GM21529 (cell line): ENCODE measurements around the gene SLC4A3.

Experiments
- ATAC-seq: cut with Tn5 transposase; IDR thresholded peaks from one replicate; pipeline ENCODE4 v1.9.1; 2021; ENCODE audit not compliant: unreplicated experiment

SLC4A3 gene

DNA sequence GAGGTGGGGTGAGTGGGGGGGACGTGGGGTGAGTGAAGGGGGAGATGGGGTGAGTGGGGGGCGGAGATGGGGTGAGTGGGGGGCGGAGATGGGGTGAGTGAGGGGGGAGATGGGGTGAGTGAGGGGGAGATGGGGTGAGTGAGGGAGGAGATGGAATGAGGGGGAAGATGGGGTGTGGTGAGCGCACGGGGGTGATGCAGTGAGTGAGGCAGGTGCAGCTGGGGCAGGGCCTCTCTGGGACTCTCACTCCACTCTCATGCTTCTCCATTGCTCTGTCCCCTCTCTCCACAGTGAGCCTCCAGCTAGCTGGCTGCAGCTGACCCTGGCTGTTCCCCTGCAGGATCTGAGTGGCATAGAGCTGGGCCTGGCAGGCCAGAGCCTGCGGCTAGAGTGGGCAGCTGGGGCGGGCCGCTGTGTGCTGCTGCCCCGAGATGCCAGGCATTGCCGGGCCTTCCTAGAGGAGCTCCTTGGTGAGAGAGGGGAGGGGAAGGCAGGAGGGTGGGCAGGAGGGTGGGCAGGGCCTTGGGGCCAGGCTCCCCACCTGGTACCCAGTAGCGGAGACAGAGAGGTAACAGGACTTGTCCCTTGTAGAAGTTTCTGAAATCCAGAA is 13.9 kb upstream of the SLC4A3 start:
- no peak for ATAC-seq

DNA sequence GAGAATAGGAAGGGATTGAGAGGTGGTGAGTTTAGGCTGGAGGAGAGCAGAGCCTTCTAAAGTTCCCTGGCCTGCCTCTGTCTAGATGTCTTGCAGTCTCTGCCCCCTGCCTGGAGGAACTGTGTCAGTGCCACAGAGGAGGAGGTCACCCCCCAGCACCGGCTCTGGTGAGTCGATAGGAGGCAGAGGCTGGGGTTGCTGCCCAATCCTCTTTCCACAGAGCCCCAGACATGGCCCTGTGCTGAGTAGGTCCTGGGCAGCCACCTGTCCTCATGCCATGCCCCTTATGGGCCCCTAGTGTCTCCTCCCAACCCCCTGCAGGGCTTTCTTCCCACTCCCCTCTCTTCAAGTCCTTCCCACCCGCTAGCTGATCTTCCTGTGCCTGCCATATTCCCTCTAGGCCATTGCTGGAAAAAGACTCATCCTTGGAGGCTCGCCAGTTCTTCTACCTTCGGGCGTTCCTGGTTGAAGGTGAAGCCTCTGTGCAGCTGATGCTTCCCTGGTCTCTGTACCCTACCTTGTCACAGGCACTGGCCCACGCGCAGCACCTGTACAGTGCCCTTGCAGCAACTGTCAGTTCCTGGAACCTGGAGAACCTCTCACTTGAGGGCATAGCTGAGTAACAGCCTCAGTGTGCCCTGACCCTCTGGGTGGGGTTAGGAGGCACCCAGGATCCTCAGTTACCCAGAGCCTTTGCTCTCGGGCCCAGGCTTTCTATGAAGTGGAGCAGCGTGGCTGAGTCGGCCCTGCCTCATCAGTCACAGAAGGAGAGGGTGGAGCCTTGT is 13.2 kb upstream of the SLC4A3 start:
- ATAC-seq = no peak

DNA sequence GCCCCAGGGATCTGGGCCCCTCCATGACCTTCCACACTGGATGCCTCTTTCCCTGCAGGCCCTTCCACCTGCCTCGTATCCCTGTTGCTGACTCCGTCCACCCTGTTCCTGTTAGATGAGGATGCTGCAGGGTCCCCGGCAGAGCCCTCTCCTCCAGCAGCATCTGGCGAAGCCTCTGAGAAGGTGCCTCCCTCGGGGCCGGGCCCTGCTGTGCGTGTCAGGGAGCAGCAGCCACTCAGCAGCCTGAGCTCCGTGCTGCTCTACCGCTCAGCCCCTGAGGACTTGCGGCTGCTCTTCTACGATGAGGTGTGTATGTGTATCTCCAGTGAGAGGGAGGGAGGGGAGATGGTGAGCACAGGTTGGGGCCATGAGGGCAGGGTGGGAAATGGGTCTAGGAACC is 12.4 kb upstream of the SLC4A3 start:
- ATAC-seq = no peak

DNA sequence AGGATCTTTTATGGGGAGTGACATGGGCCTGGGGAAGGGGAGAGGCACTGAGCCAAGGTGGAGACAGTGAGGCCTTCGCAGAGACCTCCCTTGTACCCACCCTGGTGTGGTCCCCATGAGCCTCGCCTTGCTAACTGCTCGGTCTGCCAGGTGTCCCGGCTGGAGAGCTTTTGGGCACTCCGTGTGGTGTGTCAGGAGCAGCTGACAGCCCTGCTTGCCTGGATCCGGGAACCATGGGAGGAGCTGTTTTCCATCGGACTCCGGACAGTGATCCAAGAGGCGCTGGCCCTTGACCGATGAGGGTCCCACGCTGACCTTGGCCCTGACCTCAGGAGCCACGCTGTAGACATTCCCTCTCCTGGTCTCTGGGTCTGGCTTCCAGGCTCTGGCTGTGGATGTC is 11.5 kb upstream of the SLC4A3 start:
- ATAC-seq = no peak

DNA sequence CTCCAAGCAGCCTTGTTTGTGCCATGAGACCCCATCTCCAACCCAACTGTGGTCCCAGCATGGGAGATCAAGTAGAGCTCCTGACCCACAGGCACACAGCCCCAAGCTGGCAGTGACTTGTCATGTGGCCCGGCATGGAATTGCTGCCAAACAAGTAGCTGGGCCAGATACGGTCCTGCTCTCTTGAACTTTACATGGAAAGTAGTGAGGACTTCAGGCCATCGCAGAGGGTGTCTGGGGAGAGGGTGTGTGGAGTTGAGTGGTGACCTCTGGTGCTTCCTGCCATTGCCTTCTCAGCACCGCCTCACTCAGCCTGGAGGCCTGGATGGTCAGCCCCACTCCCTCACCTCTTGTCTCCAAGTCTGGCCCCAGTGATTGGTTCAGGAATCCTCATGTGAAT is 10.9 kb upstream of the SLC4A3 start:
- no peak for ATAC-seq

DNA sequence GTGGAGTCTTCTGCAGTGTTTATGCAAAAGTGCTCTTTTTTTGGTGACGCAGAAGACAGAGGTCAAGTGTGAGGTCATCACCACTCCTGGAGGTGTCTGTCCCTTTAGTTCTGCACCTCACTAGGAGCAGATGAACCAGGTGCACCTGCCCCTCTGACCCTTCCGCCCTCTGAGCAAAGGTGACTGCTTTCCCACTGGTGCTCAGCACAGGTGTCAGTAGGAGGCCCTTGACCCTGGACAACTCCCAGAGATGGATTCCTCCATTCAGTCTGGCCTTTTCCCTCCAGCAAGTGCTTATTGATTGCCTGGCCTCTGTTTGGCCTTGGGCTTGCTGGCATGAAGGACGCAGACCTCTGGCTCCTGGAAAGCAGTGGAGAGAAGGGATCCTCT is 8.7 kb upstream of the SLC4A3 start:
- no peak for ATAC-seq

DNA sequence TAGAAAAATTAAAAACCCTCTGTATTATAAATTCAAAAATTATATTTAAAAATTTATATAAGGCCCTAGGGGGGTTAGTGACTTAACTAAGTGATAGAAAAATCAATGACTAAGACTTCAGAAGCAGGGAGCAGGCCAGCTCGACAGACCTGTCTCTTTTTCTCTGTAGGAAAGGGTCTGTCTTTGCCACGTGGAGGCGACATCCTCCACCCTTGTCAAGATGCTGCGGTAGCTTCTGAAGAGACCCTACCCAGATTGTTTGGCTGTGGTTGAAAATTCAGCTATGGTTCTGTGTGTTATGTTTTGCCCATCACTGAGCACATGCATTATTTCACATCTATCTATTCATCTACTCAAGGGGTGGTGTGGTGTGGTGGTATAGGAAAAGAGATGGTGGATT is 8.2 kb upstream of the SLC4A3 start:
- no peak for ATAC-seq

DNA sequence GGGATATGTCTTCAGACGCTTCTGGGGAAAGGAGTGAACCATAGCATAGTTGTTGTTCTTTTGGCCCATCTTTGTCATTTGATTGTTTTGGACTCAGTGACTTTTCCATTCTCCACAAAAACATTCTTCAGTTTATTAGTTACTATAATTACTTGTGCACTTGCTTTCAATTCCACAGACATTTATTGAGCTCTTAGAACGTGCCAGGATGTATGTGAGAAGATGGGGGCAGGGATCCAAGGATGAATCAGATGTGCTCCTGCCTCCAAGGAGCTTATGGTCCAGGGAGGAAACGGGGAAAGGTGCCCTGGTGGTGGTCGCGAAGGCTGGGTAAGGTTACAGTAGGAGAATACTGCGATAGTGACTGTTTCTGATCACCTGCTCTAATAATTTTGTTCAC is 6.9 kb upstream of the SLC4A3 start:
- ATAC-seq = no peak

DNA sequence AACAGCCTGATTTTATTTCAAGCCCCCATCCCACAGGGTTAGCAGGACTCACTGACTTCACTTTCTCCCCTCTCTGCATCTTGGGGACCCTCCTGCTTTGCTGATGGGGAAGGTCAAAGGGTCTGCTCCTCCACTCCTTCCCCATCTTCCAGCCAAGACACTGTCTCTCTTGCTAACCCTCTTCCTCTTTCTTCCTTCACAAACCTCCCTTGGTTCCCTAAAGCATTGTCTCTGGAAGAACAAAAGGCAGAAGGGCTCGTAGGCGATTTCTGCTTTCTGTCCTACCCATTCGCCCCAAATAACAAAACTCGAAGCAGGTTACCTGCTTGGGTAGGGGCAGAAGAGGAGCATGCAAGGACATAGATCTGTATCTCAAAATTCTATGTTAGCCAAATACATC is 5.5 kb upstream of the SLC4A3 start:
- no peak for ATAC-seq

DNA sequence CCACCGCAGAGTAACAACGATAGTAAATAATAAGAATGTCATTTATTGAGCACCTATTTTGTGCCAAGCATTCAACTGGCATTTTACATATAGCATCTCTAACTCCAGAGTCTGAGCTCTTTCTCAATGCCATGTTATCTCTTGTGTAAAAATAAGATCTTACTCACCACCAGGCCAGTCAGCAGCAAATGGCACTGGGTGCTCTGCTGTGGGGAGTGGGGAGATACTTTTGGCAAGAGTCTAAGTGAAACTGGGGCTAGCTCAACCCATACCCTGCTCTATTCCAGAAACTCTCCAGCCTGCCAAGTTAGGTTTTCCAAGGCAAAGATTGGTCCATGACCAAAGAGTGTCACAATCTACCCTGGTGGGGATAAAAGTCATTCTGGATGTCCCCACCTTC is 5.0 kb upstream of the SLC4A3 start:
- ATAC-seq = no peak

DNA sequence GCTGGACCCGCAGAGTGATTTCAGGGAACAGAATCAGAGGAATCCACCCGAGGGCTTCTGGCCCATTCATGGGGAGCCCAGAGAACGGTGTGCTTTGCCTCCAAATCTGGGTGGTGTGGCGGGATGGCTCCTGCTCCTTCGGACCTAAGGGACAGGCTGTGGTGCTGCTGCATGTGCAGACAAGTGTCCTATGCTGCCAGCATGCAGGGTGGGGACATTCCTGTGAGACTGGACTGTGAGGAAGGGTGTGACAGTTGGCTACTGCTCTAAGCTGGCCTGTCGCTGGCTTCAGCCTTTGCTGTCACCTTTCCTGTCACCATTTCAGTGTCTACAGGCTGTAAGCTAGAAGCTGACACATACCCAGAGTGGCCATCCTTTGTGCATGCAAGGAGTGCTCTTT is 2.9 kb upstream of the SLC4A3 start:
- no peak for ATAC-seq

DNA sequence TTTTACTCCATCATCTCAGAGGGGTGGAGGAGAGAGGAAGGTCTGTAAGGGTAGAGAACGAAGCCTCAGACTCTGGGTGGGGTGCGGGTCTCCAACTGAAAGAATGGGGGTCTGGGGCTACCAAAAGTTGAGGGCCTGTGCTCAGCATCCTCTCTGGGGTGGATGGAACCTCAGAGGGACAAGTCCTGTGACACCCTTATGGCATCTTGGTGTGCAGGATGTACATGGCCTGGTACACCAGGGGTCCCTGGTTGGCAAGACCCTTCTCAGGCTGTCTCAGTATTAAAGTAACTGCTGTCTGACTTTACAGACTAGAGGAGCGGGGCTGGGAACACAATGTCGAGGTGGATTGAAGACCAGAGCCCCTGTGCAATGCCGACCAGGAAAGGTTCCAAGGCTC is 2.3 kb upstream of the SLC4A3 start:
- no peak for ATAC-seq

DNA sequence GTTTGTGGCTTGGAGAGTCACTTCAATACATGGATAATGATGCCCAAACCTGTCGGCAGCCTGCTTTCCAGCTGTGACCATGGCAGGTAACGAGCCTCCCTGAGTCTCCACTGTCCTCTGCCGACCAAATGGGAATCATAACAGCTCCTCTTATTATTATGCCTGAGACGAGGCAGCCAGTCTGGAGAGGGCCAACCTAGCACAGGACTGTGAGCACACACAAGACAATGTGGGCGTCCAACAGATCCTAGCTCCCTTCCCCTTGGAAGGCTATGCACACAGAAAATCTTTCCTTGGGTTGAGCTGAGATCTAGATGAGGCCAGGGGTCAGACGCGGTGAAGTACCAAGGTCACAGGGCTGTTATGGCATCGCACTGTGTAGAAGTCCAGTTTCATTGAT is 890 bp upstream of the SLC4A3 start:
- no peak for ATAC-seq

DNA sequence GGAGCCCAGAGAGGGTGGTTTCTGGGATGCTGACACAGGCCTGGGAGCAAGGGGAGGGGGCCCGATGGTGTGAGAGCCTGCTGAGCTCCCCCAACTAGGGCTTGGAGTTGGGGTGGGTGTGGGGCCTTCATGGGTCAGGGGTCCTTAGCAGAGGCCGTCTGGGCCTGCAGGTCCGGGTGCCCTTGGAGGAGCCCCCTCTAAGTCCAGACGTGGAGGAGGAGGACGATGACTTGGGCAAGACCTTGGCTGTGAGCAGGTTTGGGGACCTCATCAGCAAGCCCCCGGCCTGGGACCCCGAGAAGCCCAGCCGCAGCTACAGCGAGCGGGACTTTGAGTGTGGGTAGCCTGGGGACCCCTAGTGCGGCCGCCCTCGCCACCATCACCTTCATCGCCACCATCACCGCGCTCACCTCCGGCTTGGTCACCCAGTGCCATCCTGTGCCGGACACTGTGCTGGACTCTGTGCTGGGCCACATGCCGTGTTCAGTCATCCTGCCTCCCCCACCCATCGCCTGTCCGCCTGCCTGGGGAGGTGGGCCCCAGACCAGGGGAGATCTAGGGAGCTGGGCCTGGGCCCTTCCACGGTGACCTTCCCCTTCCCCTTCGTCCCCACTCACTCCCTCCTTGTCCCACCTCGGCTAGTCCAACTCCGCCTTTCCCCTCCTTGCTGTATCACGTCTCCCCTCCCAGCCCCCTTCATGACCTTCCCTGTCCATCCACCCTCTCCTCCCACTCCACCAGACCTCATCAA is 980 bp downstream of the SLC4A3 start:
- no peak for ATAC-seq

DNA sequence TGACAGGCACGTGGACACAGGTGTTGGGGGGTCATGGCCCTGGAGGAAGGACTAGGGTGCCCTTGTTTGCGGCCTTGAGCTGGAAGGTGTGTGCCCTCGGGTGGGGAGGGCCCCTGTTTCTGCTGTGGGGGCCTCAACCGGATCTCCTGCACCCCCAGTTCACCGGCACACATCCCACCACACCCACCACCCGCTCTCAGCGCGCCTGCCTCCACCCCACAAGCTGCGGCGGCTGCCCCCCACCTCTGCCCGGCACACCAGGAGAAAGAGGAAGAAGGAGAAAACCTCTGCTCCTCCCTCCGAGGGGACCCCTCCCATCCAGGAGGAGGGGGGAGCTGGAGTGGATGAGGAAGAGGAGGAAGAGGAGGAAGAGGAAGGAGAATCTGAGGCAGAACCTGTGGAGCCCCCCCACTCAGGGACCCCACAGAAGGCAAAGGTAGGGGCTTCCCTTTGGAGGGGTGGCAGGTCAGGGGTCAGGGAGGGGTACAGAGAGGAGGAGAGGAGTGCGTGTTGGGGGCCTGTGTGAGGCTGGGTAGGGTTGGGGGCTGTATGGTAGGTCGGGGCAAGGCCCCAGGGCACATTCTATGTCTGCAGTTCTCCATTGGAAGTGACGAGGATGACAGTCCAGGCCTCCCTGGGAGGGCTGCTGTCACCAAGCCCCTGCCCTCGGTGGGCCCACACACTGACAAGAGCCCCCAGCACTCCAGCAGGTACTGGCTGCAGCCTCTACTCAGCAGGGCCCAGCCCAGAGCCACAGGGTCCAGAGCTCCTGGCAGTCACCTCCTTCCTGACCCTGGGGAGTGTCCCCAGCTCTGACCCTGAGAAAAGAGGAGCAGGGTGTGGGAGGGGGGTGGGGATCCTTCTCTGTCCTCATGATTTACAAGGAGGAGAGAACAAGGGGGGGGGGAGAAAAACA is 1.8 kb downstream of the SLC4A3 start:
- ATAC-seq = no peak

DNA sequence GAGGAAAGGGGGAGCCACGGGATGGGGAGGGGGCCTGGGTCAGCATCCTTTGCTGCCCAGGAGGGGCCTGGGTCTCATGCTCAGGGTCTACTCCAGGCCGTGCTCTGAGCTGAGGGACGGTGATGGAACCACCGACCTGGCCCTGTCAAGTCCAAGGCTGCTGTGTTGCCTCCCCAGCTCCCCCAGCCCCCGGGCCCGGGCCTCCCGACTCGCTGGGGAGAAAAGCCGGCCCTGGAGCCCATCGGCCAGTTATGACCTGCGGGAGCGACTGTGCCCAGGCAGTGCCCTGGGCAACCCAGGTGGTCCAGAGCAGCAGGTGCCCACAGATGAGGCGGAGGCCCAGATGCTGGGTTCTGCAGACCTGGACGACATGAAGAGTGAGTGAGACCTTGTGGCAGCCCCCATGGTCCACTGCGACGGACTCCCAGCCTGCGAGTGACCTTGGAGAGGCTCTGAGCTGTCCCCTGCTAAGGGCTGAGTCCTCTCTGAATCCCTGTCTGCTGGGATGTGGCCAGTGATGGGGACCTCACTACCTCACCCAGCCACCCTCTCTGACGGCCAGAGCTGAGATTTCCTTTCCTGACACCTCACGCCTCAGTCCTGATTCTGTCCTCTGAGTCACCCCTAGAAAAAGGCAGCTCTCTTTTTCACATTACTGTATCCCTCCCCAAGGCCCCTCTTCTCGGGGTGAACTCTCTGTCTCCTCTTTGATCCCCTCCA is 2.7 kb downstream of the SLC4A3 start:
- ATAC-seq = no peak

DNA sequence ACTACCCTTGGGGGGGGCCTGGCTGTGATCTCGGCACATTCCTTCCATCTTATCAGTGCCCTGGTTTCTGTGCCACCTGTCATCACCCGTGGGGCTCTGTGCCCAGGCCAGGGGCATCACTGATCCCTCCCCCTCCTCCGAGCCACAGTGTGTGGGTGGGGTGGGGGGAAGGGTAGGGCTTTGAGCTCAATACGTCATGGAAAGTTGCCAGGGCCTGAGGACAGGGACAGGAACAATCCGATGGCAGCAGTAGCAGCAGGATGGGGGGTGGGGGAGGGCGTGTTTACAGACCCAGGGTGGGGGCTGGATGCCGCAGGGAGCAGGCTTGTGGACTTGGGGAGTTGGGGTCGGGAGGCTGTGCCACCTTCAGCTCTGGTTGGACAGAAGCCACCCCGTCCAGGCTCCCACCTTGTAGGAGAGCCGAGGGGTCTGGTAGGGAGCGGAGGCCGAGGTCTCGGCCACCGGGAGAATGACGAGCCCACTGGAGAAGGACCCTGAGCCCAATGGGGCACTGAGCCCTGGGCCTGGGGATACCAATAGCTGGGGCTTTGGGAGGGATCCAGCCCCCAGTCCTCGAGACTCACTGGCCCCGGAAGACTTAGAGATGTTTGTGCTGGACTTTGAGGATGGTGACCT is 3.5 kb downstream of the SLC4A3 start:
- ATAC-seq = no peak

DNA sequence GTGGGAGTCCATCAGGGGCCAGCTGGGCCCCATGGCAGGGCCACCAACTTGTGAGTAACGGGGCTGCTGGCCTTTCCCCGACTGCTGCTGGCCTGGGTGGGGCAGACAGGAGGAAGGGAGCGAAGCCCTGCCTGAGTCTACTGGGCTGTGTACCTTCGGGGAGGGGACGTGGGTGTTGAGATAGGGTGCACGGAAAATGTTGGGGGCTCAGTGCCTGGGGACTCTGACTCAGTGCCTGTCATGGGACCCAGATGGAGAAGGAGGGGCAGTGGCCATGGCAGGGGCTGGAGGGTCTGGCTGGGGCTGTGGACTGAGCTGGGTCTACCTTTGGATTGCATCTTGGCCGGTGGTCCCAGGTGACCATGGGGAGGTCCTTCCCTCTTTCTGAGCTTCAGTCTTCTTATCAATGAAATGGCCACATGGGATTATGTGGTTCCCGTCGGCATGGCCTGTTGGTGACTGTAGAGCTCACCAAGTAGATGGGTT is 4.0 kb downstream of the SLC4A3 start:
- ATAC-seq = no peak

DNA sequence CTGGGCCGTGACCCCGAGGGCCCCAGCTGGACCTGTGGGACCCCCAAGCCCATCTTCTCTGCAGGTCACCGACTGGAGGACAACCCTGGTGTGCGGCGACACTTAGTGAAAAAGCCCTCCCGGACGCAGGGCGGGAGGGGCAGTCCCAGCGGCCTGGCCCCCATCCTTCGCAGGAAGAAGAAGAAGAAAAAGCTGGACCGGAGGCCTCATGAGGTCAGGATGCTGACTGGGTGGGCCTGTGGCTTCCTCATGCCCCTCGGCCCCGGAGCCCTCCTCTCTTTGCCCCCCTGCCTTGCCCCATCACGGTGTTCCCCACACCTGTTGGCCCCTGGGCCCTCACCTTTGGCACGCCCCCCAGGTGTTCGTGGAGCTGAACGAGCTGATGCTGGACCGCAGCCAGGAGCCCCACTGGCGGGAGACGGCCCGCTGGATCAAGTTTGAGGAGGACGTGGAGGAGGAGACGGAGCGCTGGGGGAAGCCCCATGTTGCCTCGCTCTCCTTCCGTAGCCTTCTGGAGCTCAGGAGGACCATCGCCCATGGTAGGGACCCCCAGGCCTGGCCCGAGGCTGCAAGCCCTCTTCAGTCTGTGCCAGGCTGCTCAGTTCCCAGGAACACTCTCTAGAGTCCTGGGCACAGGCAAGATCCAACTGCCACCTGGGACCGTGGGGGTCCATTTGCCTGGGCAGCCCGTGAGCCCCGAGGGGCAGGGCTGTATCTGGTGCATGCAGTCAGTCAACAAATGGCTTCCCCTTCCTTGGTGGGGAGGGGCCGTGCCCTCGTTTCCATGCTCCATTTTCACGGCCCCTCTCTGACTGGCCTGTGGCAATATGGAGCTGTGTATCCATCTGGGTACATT is 4.7 kb downstream of the SLC4A3 start:
- no peak for ATAC-seq
